ENCODE results near the gene ETV6. TPM values are rescaled to one million over a fixed set of nuclear protein-coding genes. Genes with fewer than 3 reads are reported as not detected.

Gene ETV6
- total RNA-seq, 6 donors from 2014 or later, result 22.2 to 93.2 (median 37.5) TPM

DNA sequence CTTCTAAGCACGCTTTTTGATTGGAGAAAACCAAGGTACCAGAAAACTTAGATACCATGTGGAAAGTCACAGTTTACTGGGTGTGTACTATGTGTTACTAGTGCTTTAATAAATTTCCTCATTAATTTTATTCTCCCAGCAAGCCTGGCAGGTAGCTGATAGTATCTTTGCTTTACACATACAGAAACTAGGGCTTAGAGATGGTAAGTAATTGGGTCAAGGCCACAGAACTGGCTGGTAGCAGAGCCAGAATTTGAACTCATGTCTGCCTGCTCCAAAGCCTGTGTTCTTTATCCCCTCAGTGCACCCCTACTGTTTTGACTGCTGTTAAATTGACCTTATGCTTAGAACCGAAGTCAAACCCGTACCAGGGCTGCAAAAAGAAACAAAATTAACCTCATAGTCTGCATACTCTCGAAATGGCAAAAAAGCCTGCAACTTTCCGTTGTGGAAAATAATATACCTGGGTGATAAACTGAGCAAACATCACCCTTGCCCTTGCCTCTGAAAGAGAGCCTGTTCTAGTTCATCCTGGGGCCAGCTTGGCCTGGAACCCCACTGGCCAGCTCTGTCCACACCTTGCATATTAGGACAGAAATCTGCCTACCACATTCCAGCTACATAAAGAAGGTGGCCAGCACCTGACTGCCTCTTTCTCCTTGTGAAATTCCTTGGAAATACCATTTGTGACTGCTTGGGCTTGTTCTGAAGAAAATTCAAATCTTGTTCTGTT is 118.9 kb downstream of the ETV6 start:
- ATAC-seq (ENCODE audit: low FRiP score in 2 of 2), result no peak
- 90 to 94% methylated on average over 5 of the region's 5 CpGs for WGBS, 2 donors
- no peaks in the 10 kb centered on the region for H3K36me3 ChIP-seq
- H3K27ac ChIP-seq, result peak overlapping the region in 1 of 4 donors; percentile 81
- no peaks in the 10 kb centered on the region for H3K9me3 ChIP-seq
- H3K4me3 ChIP-seq, result no peak overlapping the region
- no peaks in the 10 kb centered on the region for H3K27me3 ChIP-seq
- peaks cover 36 to 69% (median 48%) of the 10 kb centered on the region in 4 donors for H3K4me1 ChIP-seq
- TF ChIP-seq EP300 (IDR thresholded peaks at IDR 0.05) (no peak), POLR2AphosphoS5 (IDR thresholded peaks at IDR 0.05) (no peak), POLR2A (IDR thresholded peaks at IDR 0.05) (no peak)
- TF ChIP-seq, protein P1, sequence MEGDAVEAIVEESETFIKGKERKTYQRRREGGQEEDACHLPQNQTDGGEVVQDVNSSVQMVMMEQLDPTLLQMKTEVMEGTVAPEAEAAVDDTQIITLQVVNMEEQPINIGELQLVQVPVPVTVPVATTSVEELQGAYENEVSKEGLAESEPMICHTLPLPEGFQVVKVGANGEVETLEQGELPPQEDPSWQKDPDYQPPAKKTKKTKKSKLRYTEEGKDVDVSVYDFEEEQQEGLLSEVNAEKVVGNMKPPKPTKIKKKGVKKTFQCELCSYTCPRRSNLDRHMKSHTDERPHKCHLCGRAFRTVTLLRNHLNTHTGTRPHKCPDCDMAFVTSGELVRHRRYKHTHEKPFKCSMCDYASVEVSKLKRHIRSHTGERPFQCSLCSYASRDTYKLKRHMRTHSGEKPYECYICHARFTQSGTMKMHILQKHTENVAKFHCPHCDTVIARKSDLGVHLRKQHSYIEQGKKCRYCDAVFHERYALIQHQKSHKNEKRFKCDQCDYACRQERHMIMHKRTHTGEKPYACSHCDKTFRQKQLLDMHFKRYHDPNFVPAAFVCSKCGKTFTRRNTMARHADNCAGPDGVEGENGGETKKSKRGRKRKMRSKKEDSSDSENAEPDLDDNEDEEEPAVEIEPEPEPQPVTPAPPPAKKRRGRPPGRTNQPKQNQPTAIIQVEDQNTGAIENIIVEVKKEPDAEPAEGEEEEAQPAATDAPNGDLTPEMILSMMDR (IDR thresholded peaks at IDR 0.05), result no peak
- no peak for DNase-seq

- Histone ChIP-seq H3K9me3 (no peaks in the 10 kb centered on the region), H3K27ac (peak overlapping the region in 1 of 4 donors; percentile 38), H3K4me3 (no peak overlapping the region), H3K27me3 (no peaks in the 10 kb centered on the region), H3K4me1 (peaks cover 38 to 70% (median 41%) of the 10 kb centered on the region in 4 donors), H3K36me3 (no peaks in the 10 kb centered on the region)
- TF ChIP-seq EP300 (IDR thresholded peaks at IDR 0.05), result no peak
- no peak for TF ChIP-seq POLR2AphosphoS5 (IDR thresholded peaks at IDR 0.05)
- TF ChIP-seq POLR2A (IDR thresholded peaks at IDR 0.05), result no peak
- DNase-seq (peak in 1 of 2 donors; percentile 39), ATAC-seq (ENCODE audit: low FRiP score in 2 of 2) (peak in 1 of 2 donors; percentile 12)
- 73 to 77% methylated on average over 9 to 12 of the region's 12 CpGs for WGBS, 2 donors
These were observed 120.4 kb downstream of the ETV6 start for GRCh38 chr12:11769723-11770514.

GRCh38 chr12:11771356-11771755 is 121.9 kb downstream of the ETV6 start:
- Histone ChIP-seq H3K4me1 (peaks cover 28 to 58% (median 30%) of the 10 kb centered on the region in 4 donors), H3K36me3 (no peaks in the 10 kb centered on the region), H3K4me3 (no peak overlapping the region), H3K9me3 (no peaks in the 10 kb centered on the region), H3K27me3 (no peaks in the 10 kb centered on the region), H3K27ac (no peak overlapping the region)
- 78 to 83% methylated on average over 3 of the region's 3 CpGs for WGBS, 2 donors
- no peak for TF ChIP-seq POLR2AphosphoS5 (IDR thresholded peaks at IDR 0.05)
- no peak for TF ChIP-seq POLR2A (IDR thresholded peaks at IDR 0.05)
- TF ChIP-seq EP300 (IDR thresholded peaks at IDR 0.05), result no peak
- TF ChIP-seq, protein P1 (IDR thresholded peaks at IDR 0.05), result no peak
- no peak for ATAC-seq (ENCODE audit: low FRiP score in 2 of 2)
- DNase-seq, result no peak

GRCh38 chr12:11771895-11772502 is 122.5 kb downstream of the ETV6 start:
- Histone ChIP-seq H3K36me3 (no peaks in the 10 kb centered on the region), H3K27ac (no peak overlapping the region), H3K4me1 (peaks cover 21 to 52% (median 26%) of the 10 kb centered on the region in 4 donors), H3K9me3 (no peaks in the 10 kb centered on the region), H3K27me3 (no peaks in the 10 kb centered on the region), H3K4me3 (no peak overlapping the region)
- WGBS, 2 donors, result 72 to 76% methylated on average over 3 of the region's 3 CpGs
- ATAC-seq (ENCODE audit: low FRiP score in 2 of 2) (no peak), DNase-seq (no peak)
- no peak for TF ChIP-seq POLR2A (IDR thresholded peaks at IDR 0.05)
- TF ChIP-seq, protein P1 (IDR thresholded peaks at IDR 0.05), result no peak
- no peak for TF ChIP-seq EP300 (IDR thresholded peaks at IDR 0.05)
- no peak for TF ChIP-seq POLR2AphosphoS5 (IDR thresholded peaks at IDR 0.05)

All from upper lobe of left lung (tissue), 6 donors.